ENCODE data around the gene KIF26B.

DNA sequence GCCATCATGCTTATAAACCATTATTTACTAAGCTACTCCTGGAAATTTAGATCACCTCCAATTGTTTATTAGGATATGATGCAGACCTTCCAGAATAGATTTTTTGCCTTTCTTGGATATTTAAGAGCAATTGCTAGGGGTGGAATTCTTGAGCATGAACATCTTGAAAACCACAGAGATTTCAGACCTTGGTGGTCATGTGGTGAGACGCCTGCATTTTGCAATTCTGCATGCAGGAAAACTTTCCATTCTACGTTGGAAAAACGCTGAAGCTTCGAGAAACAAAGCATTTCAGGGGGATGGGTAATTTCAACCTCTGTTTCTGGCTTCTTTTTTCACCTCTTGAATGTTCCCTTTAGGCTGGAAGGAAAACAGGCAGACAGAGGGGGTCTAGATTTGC, 596.3 kb downstream of the KIF26B start:
- TF ChIP-seq, protein P1, sequence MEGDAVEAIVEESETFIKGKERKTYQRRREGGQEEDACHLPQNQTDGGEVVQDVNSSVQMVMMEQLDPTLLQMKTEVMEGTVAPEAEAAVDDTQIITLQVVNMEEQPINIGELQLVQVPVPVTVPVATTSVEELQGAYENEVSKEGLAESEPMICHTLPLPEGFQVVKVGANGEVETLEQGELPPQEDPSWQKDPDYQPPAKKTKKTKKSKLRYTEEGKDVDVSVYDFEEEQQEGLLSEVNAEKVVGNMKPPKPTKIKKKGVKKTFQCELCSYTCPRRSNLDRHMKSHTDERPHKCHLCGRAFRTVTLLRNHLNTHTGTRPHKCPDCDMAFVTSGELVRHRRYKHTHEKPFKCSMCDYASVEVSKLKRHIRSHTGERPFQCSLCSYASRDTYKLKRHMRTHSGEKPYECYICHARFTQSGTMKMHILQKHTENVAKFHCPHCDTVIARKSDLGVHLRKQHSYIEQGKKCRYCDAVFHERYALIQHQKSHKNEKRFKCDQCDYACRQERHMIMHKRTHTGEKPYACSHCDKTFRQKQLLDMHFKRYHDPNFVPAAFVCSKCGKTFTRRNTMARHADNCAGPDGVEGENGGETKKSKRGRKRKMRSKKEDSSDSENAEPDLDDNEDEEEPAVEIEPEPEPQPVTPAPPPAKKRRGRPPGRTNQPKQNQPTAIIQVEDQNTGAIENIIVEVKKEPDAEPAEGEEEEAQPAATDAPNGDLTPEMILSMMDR (IDR thresholded peaks at IDR 0.05; ENCODE audit: low read length) = no peak
- TF ChIP-seq EZH2 (IDR thresholded peaks at IDR 0.05; ENCODE audit: borderline replicate concordance, low read length) = no peak
